CD8-positive, alpha-beta memory T cell (primary cell): ENCODE measurements around the gene SIN3A. TPM values are rescaled to one million over a fixed set of nuclear protein-coding genes. Genes with fewer than 3 reads are reported as not detected.
"Not testable (repeated sequence)": the region's sequence is repeated elsewhere in the genome, so short reads cannot be mapped to it uniquely, and the experiment has no call there.

ENCODE experiments used
- CTCF ChIA-PET: fragments of 350-600 bp; sonication (Branson Sonifier 250); formaldehyde crosslinking; loops from one replicate; lab custom pipeline; 2021; ENCODE audit warnings: antibody characterized with exemption; lab: Charles Lee
- POLR2A ChIA-PET: fragments of 350-600 bp; sonication (Branson Sonifier 250); formaldehyde crosslinking; loops from one replicate; lab custom pipeline; 2021; ENCODE audit warnings: antibody characterized with exemption; lab: Charles Lee
- DNase-seq, 5 donors: peaks; one replicate each; pipeline versions ENCODE4 v3.0.0 to v3.0.0-alpha.2; 2020 to 2022; ENCODE audit warnings: mixed read lengths in 1 of 5
- H3K27ac ChIP-seq: one replicate; pipeline ENCODE4 v1.7.0; 2013; ENCODE audit warnings: low read depth, mild to moderate bottlenecking, low read length, moderate library complexity
- H3K27me3 ChIP-seq: 2 replicates; pipeline ENCODE4 v1.7.0; 2013; ENCODE audit warnings: low read length, mild to moderate bottlenecking; ENCODE audit not compliant: insufficient read depth, poor library complexity, severe bottlenecking
- H3K36me3 ChIP-seq: 2 replicates; pipeline ENCODE4 v1.7.0; 2013; ENCODE audit warnings: mild to moderate bottlenecking, low read length, moderate library complexity; ENCODE audit not compliant: insufficient read depth
- H3K4me1 ChIP-seq: 2 replicates; pipeline ENCODE4 v1.7.0; 2013; ENCODE audit warnings: mild to moderate bottlenecking, low read length, moderate library complexity; ENCODE audit not compliant: insufficient read depth
- H3K4me3 ChIP-seq: 2 replicates; pipeline ENCODE4 v1.7.0; 2013; ENCODE audit warnings: mild to moderate bottlenecking, low read length
- H3K9me3 ChIP-seq: 2 replicates; pipeline ENCODE4 v1.7.0; 2013; ENCODE audit warnings: mild to moderate bottlenecking, low read length
- H3K27ac Mint-ChIP-seq, 8 donors: one replicate each; pipeline ENCODE4 v1.8.0; 2020 to 2021; ENCODE audit warnings: mixed read lengths in 8 of 8, mild to moderate bottlenecking in 6 of 8, inconsistent platforms in 3 of 8, moderate library complexity in 3 of 8
- H3K27me3 Mint-ChIP-seq, 2 donors: one replicate each; pipeline ENCODE4 v1.8.0; 2020 to 2021; ENCODE audit warnings: mixed read lengths in 2 of 2, mild to moderate bottlenecking in 1 of 2, moderate library complexity in 1 of 2
- H3K36me3 Mint-ChIP-seq, 3 donors: one replicate each; pipeline ENCODE4 v1.8.0; 2020 to 2021; ENCODE audit warnings: mixed read lengths in 3 of 3, inconsistent platforms in 1 of 3, mild to moderate bottlenecking in 1 of 3
- H3K4me1 Mint-ChIP-seq, 3 donors: one replicate each; pipeline ENCODE4 v1.8.0; 2020 to 2021; ENCODE audit warnings: mixed read lengths in 3 of 3, inconsistent platforms in 1 of 3, mild to moderate bottlenecking in 1 of 3
- H3K4me3 Mint-ChIP-seq, 7 donors: one replicate each; pipeline ENCODE4 v1.8.0; 2020 to 2021; ENCODE audit warnings: mixed read lengths in 7 of 7, mild to moderate bottlenecking in 6 of 7, moderate library complexity in 4 of 7, inconsistent platforms in 2 of 7
- H3K9me3 Mint-ChIP-seq, 5 donors: one replicate each; pipeline ENCODE4 v1.8.0; 2020 to 2022; ENCODE audit warnings: mixed read lengths in 5 of 5, mild to moderate bottlenecking in 3 of 5, moderate library complexity in 2 of 5, inconsistent platforms in 1 of 5
- polyA plus RNA-seq: library from polyadenylated mRNA; unstranded; fragments of 300-500 nt; fragmentation: Illumina TruSeq; gene quantifications from one replicate; pipeline ENCODE4 v1.2.3, GENCODE V29; 2021
- total RNA-seq, 2 experiments: library from RNA; stranded (reverse); gene quantifications; one replicate each; pipeline ENCODE4 v1.2.3, GENCODE V29; 2021

SIN3A gene
- total and polyA plus RNA-seq, 3 experiments from 2014 or later, result 16.0 to 89.0 (median 82.8) TPM

GRCh38 chr15:75349351-75349669, 102.2 kb downstream of the SIN3A start:
- CTCF ChIA-PET, result interaction anchor here (1.0 to 1.7 kb wide), 2 partner anchors 19 to 96 kb away, joined by 3 to 6 read pairs; partner anchors contain the start of gene MAN2C1
- not testable (repeated sequence) for DNase-seq, H3K36me3 Mint-ChIP-seq, H3K27me3 ChIP-seq, H3K36me3 ChIP-seq
- H3K4me1 Mint-ChIP-seq, result peaks cover 26 to 42% (median 26%) of the 10 kb centered on the region in 3 donors
- Histone ChIP-seq H3K4me1 (peaks cover 40% of the 10 kb centered on the region), H3K27ac (peak overlapping the region; percentile 40), H3K4me3 (peak overlapping the region; percentile 68), H3K9me3 (peaks cover 10% of the 10 kb centered on the region)
- H3K4me3 Mint-ChIP-seq, result peak overlapping the region; percentile 56 to 87 (median 76)
- POLR2A ChIA-PET, result interaction anchor here (5.4 kb wide), 1 partner anchor 19 kb away, joined by 34 read pairs; the partner anchor contains the start of gene MAN2C1
- peaks cover 6 to 22% (median 20%) of the 10 kb centered on the region in 5 donors for H3K9me3 Mint-ChIP-seq
- H3K27me3 Mint-ChIP-seq, result peaks cover 0 to 10% of the 10 kb centered on the region in 2 donors
- H3K27ac Mint-ChIP-seq, result peak overlapping the region in 7 of 8 donors; percentile 93 to 100 (median 99)

GRCh38 chr15:75348562-75349350, 102.7 kb downstream of the SIN3A start:
- H3K4me3 Mint-ChIP-seq, result peak overlapping the region; percentile 60 to 80 (median 75)
- no peak for DNase-seq
- peaks cover 10% of the 10 kb centered on the region for H3K9me3 ChIP-seq
- peak overlapping the region; percentile 68 for H3K4me3 ChIP-seq
- peaks cover 6 to 22% (median 20%) of the 10 kb centered on the region in 5 donors for H3K9me3 Mint-ChIP-seq
- H3K4me1 Mint-ChIP-seq, result peaks cover 26 to 42% (median 26%) of the 10 kb centered on the region in 3 donors
- no peaks in the 10 kb centered on the region for H3K27me3 ChIP-seq
- peak overlapping the region in 7 of 8 donors; percentile 46 to 99 (median 99) for H3K27ac Mint-ChIP-seq
- H3K36me3 ChIP-seq, result no peaks in the 10 kb centered on the region
- H3K4me1 ChIP-seq, result peaks cover 40% of the 10 kb centered on the region
- peaks cover 3 to 7% (median 5%) of the 10 kb centered on the region in 3 donors for H3K36me3 Mint-ChIP-seq
- CTCF ChIA-PET, result interaction anchor here (1.0 to 1.8 kb wide), 3 partner anchors 19 to 97 kb away, joined by 3 to 12 read pairs (median 6); partner anchors contain the start of gene MAN2C1
- POLR2A ChIA-PET, result interaction anchor here (1.3 to 5.4 kb wide), 2 partner anchors 20 to 292 kb away, joined by 3 to 34 read pairs; partner anchors contain the start of genes IMP3 and MAN2C1
- H3K27me3 Mint-ChIP-seq, result peaks cover 0 to 10% of the 10 kb centered on the region in 2 donors
- H3K27ac ChIP-seq, result peak overlapping the region; percentile 57

DNA sequence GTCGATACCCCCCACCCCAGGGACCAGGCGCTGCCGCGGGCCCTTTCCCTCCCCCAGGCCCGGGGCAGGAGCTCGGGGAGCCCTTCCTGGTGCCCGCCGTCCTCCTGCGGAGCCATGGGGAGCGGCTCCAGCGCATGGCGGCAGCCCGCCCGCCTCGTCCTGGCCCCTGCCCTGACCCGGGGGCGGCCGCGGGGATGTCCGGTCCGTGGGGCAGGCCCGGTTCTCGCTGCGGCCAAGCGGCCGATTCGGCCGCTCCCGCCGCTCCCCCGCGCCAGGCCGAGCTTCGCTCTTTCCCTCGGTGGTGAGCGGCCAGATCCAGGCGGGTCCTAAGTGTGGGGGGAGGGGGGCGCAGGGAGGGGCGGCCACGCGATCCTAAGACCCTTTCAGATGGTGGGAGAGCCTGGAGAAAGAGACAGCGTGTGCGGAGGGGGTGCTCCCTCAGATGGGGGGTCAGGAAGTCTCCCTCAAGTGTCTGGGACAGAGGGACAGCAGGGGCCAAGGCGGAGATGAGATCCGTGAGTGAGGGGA, 103.4 kb downstream of the SIN3A start:
- peaks cover 26 to 42% (median 26%) of the 10 kb centered on the region in 3 donors for H3K4me1 Mint-ChIP-seq
- H3K4me1 ChIP-seq, result peaks cover 40% of the 10 kb centered on the region
- CTCF ChIA-PET, result interaction anchor here (1.8 kb wide), 1 partner anchor 20 kb away, joined by 12 read pairs; the partner anchor contains the start of gene MAN2C1
- H3K27me3 Mint-ChIP-seq, result peaks cover 0 to 10% of the 10 kb centered on the region in 2 donors
- H3K9me3 ChIP-seq, result peaks cover 10% of the 10 kb centered on the region
- DNase-seq, result no peak
- H3K27ac Mint-ChIP-seq, result peak overlapping the region in 7 of 8 donors; percentile 33 to 87 (median 76)
- H3K36me3 Mint-ChIP-seq, result peaks cover 3 to 7% (median 5%) of the 10 kb centered on the region in 3 donors
- peaks cover 6 to 22% (median 20%) of the 10 kb centered on the region in 5 donors for H3K9me3 Mint-ChIP-seq
- H3K4me3 Mint-ChIP-seq, result peak overlapping the region; percentile 54 to 91 (median 84)
- peak overlapping the region; percentile 57 for H3K27ac ChIP-seq
- H3K4me3 ChIP-seq, result peak overlapping the region; percentile 68
- no peaks in the 10 kb centered on the region for H3K36me3 ChIP-seq
- POLR2A ChIA-PET, result interaction anchor here (1.1 to 5.4 kb wide), 3 partner anchors 20 to 292 kb away, joined by 3 to 34 read pairs (median 3); partner anchors contain the start of genes IMP3, MAN2C1 and SIN3A
- no peaks in the 10 kb centered on the region for H3K27me3 ChIP-seq

GRCh38 chr15:75347222-75348033, 104.1 kb downstream of the SIN3A start:
- peak overlapping the region; percentile 79 to 91 (median 84) for H3K4me3 Mint-ChIP-seq
- Histone ChIP-seq H3K27me3 (no peaks in the 10 kb centered on the region), H3K36me3 (no peaks in the 10 kb centered on the region), H3K27ac (peak overlapping the region; percentile 57), H3K4me3 (peak overlapping the region; percentile 68), H3K4me1 (peaks cover 40% of the 10 kb centered on the region), H3K9me3 (peaks cover 10% of the 10 kb centered on the region)
- POLR2A ChIA-PET, result interaction anchor here (0.6 to 5.4 kb wide), 4 partner anchors 19 to 293 kb away, joined by 3 to 34 read pairs (median 3); partner anchors contain the start of genes IMP3, MAN2C1 and SIN3A
- H3K4me1 Mint-ChIP-seq, result peaks cover 26 to 42% (median 26%) of the 10 kb centered on the region in 3 donors
- CTCF ChIA-PET, result interaction anchor here (1.8 kb wide), 1 partner anchor 21 kb away, joined by 12 read pairs; the partner anchor contains the start of gene MAN2C1
- H3K36me3 Mint-ChIP-seq, result peaks cover 3 to 7% (median 5%) of the 10 kb centered on the region in 3 donors
- peak overlapping the region; percentile 60 to 93 (median 86) for H3K27ac Mint-ChIP-seq
- peaks cover 0 to 10% of the 10 kb centered on the region in 2 donors for H3K27me3 Mint-ChIP-seq
- peak; percentile 26 to 68 (median 65) for DNase-seq
- peaks cover 6 to 22% (median 20%) of the 10 kb centered on the region in 5 donors for H3K9me3 Mint-ChIP-seq

DNA sequence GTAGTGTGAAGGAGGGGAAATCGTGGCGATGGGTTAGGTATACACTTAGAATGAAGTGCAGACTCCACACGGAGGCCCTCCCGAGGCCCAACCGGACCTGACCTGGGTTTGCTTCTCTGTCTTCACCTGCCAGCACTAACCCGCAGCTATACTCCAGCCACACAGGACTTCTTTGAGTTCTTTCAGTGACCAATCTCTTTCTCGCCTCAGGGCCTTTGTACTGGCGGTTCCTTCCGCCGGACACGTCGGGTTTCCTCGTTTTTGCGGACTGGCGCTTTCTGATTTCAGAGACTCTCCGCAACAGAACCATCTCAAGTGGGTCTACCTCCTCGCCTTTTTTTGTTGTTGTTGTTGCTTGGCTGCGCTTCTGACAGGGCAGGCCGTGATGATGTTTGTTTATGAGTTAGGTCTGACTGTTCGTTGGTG, 104.7 kb downstream of the SIN3A start, which contains the start of gene NEIL1:
Gene NEIL1 (plus strand): TSS at position 244 of the 426 bp plus-strand sequence. CDS start 1,867 bp downstream, outside the sequence.
- H3K4me3 ChIP-seq, result peak within 1 kb of the TSS; percentile 68
- H3K27me3 Mint-ChIP-seq, result peaks cover 0 to 10% of the 10 kb centered on the region in 2 donors

GRCh38 chr15:75343953-75344352, 107.5 kb downstream of the SIN3A start:
- H3K36me3 ChIP-seq, H3K27me3 Mint-ChIP-seq, H3K27ac ChIP-seq, H3K27ac Mint-ChIP-seq, DNase-seq, H3K4me3 Mint-ChIP-seq, H3K9me3 ChIP-seq, H3K4me3 ChIP-seq, CTCF ChIA-PET, H3K27me3 ChIP-seq, H3K9me3 Mint-ChIP-seq: not testable (repeated sequence)
- POLR2A ChIA-PET, result interaction anchor here (0.6 kb wide), 1 partner anchor 34 kb away, joined by 3 read pairs; no protein-coding TSS in a partner anchor
- peaks cover 17% of the 10 kb centered on the region for H3K4me1 ChIP-seq
- H3K36me3 Mint-ChIP-seq, result peaks cover 2 to 16% (median 3%) of the 10 kb centered on the region in 3 donors
- peaks cover 8 to 19% (median 8%) of the 10 kb centered on the region in 3 donors for H3K4me1 Mint-ChIP-seq

More for the DNA sequence above, 104.7 kb downstream of the SIN3A start, which contains the start of gene NEIL1:
- CTCF ChIA-PET, result interaction anchor here (1.8 kb wide), 1 partner anchor 21 kb away, joined by 12 read pairs; the partner anchor contains the start of gene MAN2C1
- Histone ChIP-seq H3K27me3 (no peaks in the 10 kb centered on the region), H3K27ac (peak within 1 kb of the TSS; percentile 57), H3K9me3 (peaks cover 10% of the 10 kb centered on the region), H3K36me3 (no peaks in the 10 kb centered on the region), H3K4me1 (peaks cover 40% of the 10 kb centered on the region)
- peaks cover 26 to 42% (median 26%) of the 10 kb centered on the region in 3 donors for H3K4me1 Mint-ChIP-seq
- H3K27ac Mint-ChIP-seq, result peak within 1 kb of the TSS; percentile 60 to 93 (median 86)
- POLR2A ChIA-PET, result interaction anchor here (0.6 to 5.4 kb wide), 2 partner anchors 19 to 22 kb away, joined by 3 to 34 read pairs; partner anchors contain the start of gene MAN2C1
- DNase-seq, result no peak
- peak within 1 kb of the TSS; percentile 79 to 91 (median 84) for H3K4me3 Mint-ChIP-seq
- peaks cover 3 to 7% (median 5%) of the 10 kb centered on the region in 3 donors for H3K36me3 Mint-ChIP-seq
- peaks cover 6 to 22% (median 20%) of the 10 kb centered on the region in 5 donors for H3K9me3 Mint-ChIP-seq
